Activated CD8-positive, alpha-beta memory T cell treated with anti-CD3 and anti-CD28 coated beads for 1 hour (primary cell): Measurements from ENCODE around the gene TFB1M.

Experiments used
- DNase-seq, 2 donors: peaks; one replicate each; pipeline ENCODE4 v3.0.0-alpha.2; 2020; ENCODE audit warnings: low read depth in 1 of 2; ENCODE audit errors: extremely low read depth in 1 of 2

The TFB1M gene

GRCh38 chr6:155267411-155267810 is 46.9 kb downstream of the TFB1M start:
- DNase-seq, result no peak

GRCh38 chr6:155265843-155266535 is 48.3 kb downstream of the TFB1M start:
- DNase-seq, result no peak

DNA sequence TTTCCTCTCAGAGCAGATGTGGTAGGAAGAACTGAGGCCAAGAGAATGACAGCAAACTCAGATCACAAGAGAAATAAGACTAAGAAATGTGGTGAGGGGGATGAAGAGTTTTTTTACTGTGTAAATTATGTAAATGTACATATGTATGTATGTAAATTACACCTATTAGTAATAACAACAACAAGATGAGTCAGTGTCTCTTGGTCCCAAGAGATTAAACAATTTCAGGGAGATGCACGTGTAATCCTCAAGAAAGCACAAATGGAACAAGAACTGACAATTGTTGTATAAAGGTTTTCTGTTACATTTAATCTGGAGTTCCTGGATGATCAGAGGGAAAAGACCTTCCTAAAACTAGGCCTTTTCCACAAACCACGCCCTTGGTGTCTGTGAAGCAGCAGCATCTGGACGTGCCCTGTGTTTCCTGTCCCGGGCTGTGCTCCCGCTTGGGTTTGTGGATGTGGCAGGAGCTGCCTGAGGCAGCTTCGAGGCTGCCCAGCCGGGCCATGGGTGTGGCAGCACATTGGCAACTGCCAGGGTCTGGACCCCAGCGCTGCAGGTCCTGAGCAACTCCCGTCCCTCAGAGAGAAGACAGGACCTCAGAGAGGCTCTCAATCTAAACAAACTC is 49.5 kb downstream of the TFB1M start:
- DNase-seq, result no peak

DNA sequence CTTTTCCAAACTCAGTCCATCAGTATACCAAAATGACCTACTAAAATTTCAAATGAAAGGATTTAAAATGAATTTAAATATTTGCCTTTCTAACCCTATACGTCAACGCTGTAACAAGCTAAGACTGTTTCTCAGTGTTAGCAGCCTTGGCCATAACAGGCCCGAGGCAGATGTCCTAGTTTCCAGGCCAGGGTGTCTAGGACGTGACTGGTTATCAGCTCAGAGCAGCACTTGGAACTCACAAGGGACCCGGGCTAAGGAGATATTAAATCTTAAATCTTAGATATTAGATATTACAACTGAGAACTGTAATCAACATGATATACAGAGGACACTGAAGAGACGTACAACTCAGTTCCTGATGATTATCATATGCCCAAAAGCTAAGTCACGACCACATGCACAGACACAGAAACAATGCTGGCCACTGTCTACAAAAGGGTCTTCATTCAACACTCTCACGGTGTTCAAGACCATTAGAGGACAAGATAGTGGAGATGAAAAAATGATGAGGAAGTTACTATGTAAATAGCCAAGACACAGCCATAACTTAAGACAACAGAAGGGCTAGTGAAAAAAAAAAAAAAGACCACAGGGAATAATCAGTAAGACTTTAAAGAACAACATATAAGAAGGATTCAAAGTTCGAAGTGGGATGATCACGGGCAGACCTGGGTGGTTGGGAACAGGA is 50.8 kb downstream of the TFB1M start, which contains the start of gene CLDN20:
CLDN20 (plus strand) TSS at position 641 of the 691 bp plus-strand sequence. CDS start 11,707 bp downstream, outside the sequence.
- no peak for DNase-seq

DNA sequence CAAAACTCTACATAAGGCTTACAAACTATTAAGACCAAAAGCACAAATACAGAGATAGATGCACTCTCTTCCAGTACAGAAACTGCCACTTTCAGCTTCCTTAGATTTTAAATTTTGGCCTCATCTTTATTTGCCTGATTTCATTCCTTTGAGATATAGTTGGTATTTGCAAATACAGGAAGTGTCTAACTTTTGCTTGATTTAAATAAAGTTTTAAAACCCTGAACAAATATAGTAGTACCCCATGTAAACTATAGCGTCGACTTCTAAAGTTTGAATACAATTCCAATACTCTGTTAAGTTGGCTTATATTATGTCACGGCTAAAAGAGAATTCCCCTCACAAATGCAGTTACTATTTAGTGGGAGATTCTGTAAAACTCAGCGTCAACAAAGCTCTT is 51.6 kb downstream of the TFB1M start:
- DNase-seq, result no peak

- no peak for DNase-seq
Observed at GRCh38 chr6:155261111-155261900, 53.0 kb downstream of the TFB1M start.

GRCh38 chr6:155260686-155261085 is 53.6 kb downstream of the TFB1M start:
- DNase-seq, result no peak

GRCh38 chr6:155259897-155260296 is 54.4 kb downstream of the TFB1M start:
- DNase-seq, result no peak

GRCh38 chr6:155259204-155259603 is 55.1 kb downstream of the TFB1M start:
- DNase-seq, result no peak

DNA sequence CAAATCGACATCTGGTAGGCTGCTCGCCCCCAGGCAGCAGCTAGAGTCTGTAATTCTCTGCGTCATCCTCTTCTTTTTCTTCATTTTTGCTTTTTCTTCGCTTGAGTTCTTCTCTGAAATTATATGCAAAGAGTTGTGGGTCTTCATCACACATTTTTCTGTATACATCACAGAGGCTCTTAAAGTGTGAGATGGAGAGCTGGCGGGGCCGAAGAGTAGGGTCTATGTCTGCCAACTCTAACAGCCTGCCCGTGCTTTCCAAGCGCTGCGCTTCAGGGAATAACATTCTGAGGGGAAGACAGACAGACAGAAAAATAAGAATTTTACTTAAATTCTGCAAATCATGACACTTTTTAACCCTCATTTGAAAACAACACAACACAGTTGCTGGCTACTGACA is 56.5 kb downstream of the TFB1M start:
- DNase-seq, result no peak

DNA sequence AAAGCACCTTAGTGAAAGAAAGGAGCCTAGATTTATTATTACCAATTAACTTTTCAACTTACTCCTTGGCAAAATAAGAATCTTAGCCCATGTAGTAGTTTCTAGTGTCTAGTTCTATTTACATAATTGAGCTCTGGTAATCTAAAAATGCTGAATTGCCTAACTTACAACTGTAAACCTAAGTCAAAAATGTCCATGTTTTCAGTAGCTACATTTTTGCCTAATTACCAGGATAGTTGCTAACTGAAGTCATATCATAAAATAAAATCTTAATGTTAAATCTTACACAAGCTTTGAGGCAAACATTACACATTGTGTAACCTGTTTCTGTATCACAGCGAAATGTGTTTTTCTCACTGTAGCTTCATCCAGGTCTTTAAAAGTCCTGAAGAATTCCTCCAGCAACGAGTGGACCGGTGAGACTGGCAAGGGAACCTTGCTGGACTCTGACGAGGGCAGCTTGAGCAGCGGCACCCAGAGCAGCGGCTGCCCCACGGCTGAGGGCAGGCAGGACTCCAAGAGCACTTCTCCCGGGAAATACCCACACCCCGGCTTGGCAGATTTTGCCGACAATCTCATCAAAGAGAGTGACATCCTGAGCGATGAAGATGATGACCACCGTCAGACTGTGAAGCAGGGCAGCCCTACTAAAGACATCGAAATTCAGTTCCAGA is 58.0 kb downstream of the TFB1M start:
- DNase-seq, result no peak

DNA sequence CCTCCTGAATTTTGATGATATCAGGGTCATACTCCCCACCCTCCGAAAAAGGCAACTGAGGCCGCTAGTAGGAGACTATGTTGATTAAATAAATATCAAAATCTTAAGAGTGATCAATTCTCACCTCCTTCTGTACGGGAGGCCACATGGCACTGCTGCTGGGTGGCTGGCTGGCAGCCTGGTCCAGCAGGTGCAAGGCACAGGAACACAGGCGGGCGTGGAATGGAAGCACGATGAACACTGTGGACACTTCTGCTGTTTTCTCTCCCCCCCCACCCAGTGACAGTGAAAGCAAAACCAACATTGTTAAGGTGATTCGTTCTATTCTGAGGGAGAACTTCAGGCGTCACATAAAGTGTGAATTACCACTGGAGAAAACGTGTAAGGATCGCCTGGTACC is 60.1 kb downstream of the TFB1M start:
- no peak for DNase-seq

DNA sequence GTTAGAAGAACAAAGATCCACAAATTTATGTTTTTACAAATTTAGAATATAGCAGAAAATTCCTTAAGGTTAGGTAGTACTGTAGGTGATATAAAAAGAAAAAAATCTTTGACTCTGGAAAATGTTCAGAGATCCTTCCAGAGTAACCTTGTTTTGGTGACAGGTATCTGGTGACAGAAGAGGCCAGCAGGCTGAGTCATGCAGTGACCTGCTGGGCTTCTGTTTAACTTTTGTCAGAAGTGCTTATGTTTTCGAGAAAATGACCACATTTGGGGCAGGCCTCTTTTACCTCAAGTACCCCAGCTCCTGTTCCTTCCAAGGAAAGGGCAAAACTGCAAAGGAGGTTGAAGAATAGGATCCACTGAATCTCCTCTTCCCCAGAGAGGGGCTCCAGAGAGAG is 60.9 kb downstream of the TFB1M start:
- DNase-seq, result no peak

GRCh38 chr6:155252581-155252980 is 61.7 kb downstream of the TFB1M start:
- no peak for DNase-seq

- DNase-seq, result no peak
Observed at GRCh38 chr6:155250701-155251381, 63.4 kb downstream of the TFB1M start.

GRCh38 chr6:155248008-155249001 is 66.0 kb downstream of the TFB1M start:
- DNase-seq, result no peak

- DNase-seq, result no peak
Observed at GRCh38 chr6:155247618-155248007, 66.7 kb downstream of the TFB1M start.

DNA sequence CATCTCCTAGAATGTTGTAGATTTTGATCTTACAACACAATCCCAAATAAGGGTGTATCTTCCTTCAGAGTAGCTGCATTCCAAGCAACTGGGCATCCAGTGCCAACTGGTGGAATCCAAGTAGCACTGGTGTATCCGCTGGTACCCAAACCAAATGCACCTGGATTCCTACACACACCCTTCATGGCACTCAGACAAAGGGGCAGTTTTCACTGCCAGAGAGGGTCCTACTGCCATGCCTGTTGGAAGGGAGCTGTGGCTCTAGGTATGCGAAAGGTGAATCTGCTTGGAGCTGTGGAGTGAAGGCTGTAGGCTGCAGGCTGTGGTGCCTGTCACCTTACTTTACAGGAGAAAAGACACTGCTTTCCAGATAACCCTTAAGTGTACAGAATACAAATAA is 67.5 kb downstream of the TFB1M start:
- DNase-seq, result no peak

DNA sequence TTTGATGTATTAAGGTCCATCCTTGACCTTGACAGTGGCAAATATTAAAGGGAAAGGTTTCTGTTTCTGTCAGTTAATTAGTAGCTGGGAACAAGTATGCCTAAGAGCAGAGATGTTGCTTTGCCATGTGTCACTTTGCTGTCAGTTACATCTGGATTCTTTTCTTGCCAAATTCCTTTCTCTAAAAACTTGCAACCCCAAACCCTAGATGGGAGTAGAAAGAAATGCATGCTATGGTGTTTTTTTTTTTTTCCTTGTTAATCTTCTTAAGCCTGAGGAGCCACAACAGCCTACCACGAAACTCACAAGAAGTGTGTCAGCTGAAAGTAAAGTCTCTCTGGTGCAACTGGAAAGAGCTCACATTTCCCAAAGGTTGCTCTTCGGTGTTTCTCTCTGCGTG is 68.5 kb downstream of the TFB1M start:
- DNase-seq, result no peak
